ENCODE measurements around the gene TMPRSS11F. TPM values are rescaled to one million over a fixed set of nuclear protein-coding genes. Genes with fewer than 3 reads are reported as not detected.
"Not testable (repeated sequence)": the region's sequence is repeated elsewhere in the genome, so short reads cannot be mapped to it uniquely, and the experiment has no call there.

Gene TMPRSS11F
- total and polyA plus RNA-seq, 2 donors (not counting 1 experiment from before 2014, with no cell fraction given) = not detected

- H3K4me2 ChIP-seq (replicated peaks; ENCODE audit: low read depth, low read length, poor library complexity, severe bottlenecking) = no peak overlapping the region
- no peak for TF ChIP-seq EZH2 (IDR thresholded peaks at IDR 0.05; ENCODE audit: borderline replicate concordance, insufficient read depth, low read depth, low read length, poor library complexity, severe bottlenecking)
- TF ChIP-seq, protein P1, sequence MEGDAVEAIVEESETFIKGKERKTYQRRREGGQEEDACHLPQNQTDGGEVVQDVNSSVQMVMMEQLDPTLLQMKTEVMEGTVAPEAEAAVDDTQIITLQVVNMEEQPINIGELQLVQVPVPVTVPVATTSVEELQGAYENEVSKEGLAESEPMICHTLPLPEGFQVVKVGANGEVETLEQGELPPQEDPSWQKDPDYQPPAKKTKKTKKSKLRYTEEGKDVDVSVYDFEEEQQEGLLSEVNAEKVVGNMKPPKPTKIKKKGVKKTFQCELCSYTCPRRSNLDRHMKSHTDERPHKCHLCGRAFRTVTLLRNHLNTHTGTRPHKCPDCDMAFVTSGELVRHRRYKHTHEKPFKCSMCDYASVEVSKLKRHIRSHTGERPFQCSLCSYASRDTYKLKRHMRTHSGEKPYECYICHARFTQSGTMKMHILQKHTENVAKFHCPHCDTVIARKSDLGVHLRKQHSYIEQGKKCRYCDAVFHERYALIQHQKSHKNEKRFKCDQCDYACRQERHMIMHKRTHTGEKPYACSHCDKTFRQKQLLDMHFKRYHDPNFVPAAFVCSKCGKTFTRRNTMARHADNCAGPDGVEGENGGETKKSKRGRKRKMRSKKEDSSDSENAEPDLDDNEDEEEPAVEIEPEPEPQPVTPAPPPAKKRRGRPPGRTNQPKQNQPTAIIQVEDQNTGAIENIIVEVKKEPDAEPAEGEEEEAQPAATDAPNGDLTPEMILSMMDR (IDR thresholded peaks at IDR 0.05) = no peak
- H3K4me3 ChIP-seq (ENCODE audit: control extremely low read depth in 1 of 5, extremely low read depth in 1 of 5, insufficient read depth in 1 of 5, low read depth in 2 of 5, low read length in 4 of 5) = no peak overlapping the region
- no peaks in the 10 kb centered on the region for H3K4me1 ChIP-seq (ENCODE audit: control insufficient read depth in 2 of 2, insufficient read depth in 2 of 2, low read length in 2 of 2)
- no peak for DNase-seq
- H3K36me3 ChIP-seq (replicated peaks in 1 of 2; ENCODE audit: control extremely low read depth in 1 of 2, control insufficient read depth in 1 of 2, extremely low read depth in 1 of 2, insufficient read depth in 2 of 2, low read length in 1 of 2) = no peaks in the 10 kb centered on the region
- H3K27me3 Mint-ChIP-seq = peaks cover 3% of the 10 kb centered on the region
- no peaks in the 10 kb centered on the region for H4K20me1 ChIP-seq (ENCODE audit: control insufficient read depth, insufficient read depth, low read length, poor library complexity, severe bottlenecking)
- no peaks in the 10 kb centered on the region for H3K9me3 ChIP-seq (ENCODE audit: control extremely low read depth in 1 of 3, control insufficient read depth in 2 of 3, insufficient read depth in 1 of 3, low read length in 2 of 3)
- ATAC-seq (ENCODE audit: low read depth) = no peak
- no peaks in the 10 kb centered on the region for H3K27me3 ChIP-seq (replicated peaks in 1 of 4; ENCODE audit: control extremely low read depth in 1 of 4, control insufficient read depth in 3 of 4, insufficient read depth in 4 of 4, low read length in 3 of 4)
- intact Hi-C loops (cut with micrococcal nuclease) = no loop called here
- WGBS (ENCODE audit: insufficient coverage) = no CpG with 5 or more reads among the region's 1 CpG
- H3K79me2 ChIP-seq (ENCODE audit: control insufficient read depth, insufficient read depth, low read length) = no peaks in the 10 kb centered on the region
- ChIA-PET POLR2A (no interaction called here), CTCF (interaction anchor here (1.7 kb wide), 1 partner anchor 8 kb away, joined by 9 read pairs; no protein-coding TSS in a partner anchor)
- no peak overlapping the region for H3K4me3 Mint-ChIP-seq
- no peaks in the 10 kb centered on the region for H3K4me1 Mint-ChIP-seq
- no peak overlapping the region for H3K9ac ChIP-seq (ENCODE audit: low read length)
- H3K9me3 Mint-ChIP-seq (ENCODE audit: insufficient read depth) = no peaks in the 10 kb centered on the region
- no peak overlapping the region for H2AFZ ChIP-seq (ENCODE audit: insufficient read depth, low read depth, low read length, poor library complexity, severe bottlenecking)
- H3K27ac Mint-ChIP-seq = no peak overlapping the region
- no peak overlapping the region for H3K27ac ChIP-seq (ENCODE audit: low read length in 2 of 2)
These were observed 46.8 kb upstream of the TMPRSS11F start for GRCh38 chr4:68176500-68176899.

DNA sequence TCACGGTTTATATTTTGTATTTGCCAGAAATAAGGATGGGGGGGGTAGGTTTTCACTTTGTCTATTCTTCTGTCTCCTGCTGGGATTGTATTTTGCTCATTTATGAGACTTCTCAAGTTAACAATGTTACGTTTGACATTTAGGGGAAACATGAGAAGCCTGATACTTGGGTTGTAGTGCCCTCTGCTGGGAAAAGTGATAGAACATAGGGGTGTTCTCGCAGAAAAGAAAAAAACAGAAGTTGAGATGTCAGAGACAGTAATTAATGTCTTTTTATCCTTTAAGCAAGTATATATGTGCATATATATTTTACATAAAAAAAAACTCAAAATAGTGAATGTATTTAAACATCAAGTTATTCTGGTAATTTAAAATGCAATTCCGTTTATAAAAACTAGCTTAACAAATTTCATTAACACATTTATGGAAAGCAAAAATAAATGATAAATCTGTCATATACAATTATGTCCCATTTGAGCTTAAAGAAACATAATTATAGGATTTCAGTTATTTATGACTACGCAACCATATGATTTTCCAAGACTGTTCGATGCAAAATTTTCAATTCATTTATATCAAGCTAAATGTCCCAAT, 46.0 kb upstream of the TMPRSS11F start:
- POLR2A ChIA-PET = no interaction called here
- 16% methylated on average over 2 of the region's 6 CpGs for WGBS (ENCODE audit: insufficient coverage)

GRCh38 chr4:68174389-68174788, 44.7 kb upstream of the TMPRSS11F start:
- H3K9me3 ChIP-seq (ENCODE audit: control extremely low read depth in 1 of 3, control insufficient read depth in 2 of 3, insufficient read depth in 1 of 3, low read length in 2 of 3); DNase-seq; H3K27ac Mint-ChIP-seq; H3K4me1 Mint-ChIP-seq; H4K20me1 ChIP-seq (ENCODE audit: control insufficient read depth, insufficient read depth, low read length, poor library complexity, severe bottlenecking); H3K9ac ChIP-seq (ENCODE audit: low read length); POLR2A ChIA-PET; H3K27me3 Mint-ChIP-seq; H2AFZ ChIP-seq (ENCODE audit: insufficient read depth, low read depth, low read length, poor library complexity, severe bottlenecking); H3K4me3 ChIP-seq (ENCODE audit: control extremely low read depth in 1 of 5, extremely low read depth in 1 of 5, insufficient read depth in 1 of 5, low read depth in 2 of 5, low read length in 4 of 5); H3K27me3 ChIP-seq (replicated peaks in 1 of 4; ENCODE audit: control extremely low read depth in 1 of 4, control insufficient read depth in 3 of 4, insufficient read depth in 4 of 4, low read length in 3 of 4); intact Hi-C loops (cut with micrococcal nuclease); ATAC-seq (ENCODE audit: low read depth); H3K27ac ChIP-seq (ENCODE audit: low read length in 2 of 2); H3K36me3 ChIP-seq (replicated peaks in 1 of 2; ENCODE audit: control extremely low read depth in 1 of 2, control insufficient read depth in 1 of 2, extremely low read depth in 1 of 2, insufficient read depth in 2 of 2, low read length in 1 of 2); H3K9me3 Mint-ChIP-seq (ENCODE audit: insufficient read depth); H3K4me3 Mint-ChIP-seq; H3K4me1 ChIP-seq (ENCODE audit: control insufficient read depth in 2 of 2, insufficient read depth in 2 of 2, low read length in 2 of 2); H3K4me2 ChIP-seq (replicated peaks; ENCODE audit: low read depth, low read length, poor library complexity, severe bottlenecking); H3K79me2 ChIP-seq (ENCODE audit: control insufficient read depth, insufficient read depth, low read length): not testable (repeated sequence)
- WGBS (ENCODE audit: insufficient coverage) = 80% methylated on average over 1 of the region's 2 CpGs
- CTCF ChIA-PET = interaction anchor here (1.8 to 2.0 kb wide), 2 partner anchors 10 to 1087 kb away, joined by 4 read pairs; no protein-coding TSS in a partner anchor

More for the DNA sequence above, 46.0 kb upstream of the TMPRSS11F start:
- ATAC-seq (ENCODE audit: low read depth) = peak; percentile 45
- Mint-ChIP-seq H3K9me3 (ENCODE audit: insufficient read depth) (no peaks in the 10 kb centered on the region), H3K4me1 (no peaks in the 10 kb centered on the region), H3K27me3 (peaks cover 3% of the 10 kb centered on the region), H3K4me3 (no peak overlapping the region), H3K27ac (no peak overlapping the region)
- CTCF ChIA-PET = interaction anchor here (0.7 to 2.0 kb wide), 4 partner anchors 9 to 1088 kb away, joined by 4 to 9 read pairs (median 4); no protein-coding TSS in a partner anchor
- Histone ChIP-seq H2AFZ (ENCODE audit: insufficient read depth, low read depth, low read length, poor library complexity, severe bottlenecking) (no peak overlapping the region), H3K4me2 (replicated peaks; ENCODE audit: low read depth, low read length, poor library complexity, severe bottlenecking) (no peak overlapping the region), H3K27me3 (replicated peaks in 1 of 4; ENCODE audit: control extremely low read depth in 1 of 4, control insufficient read depth in 3 of 4, insufficient read depth in 4 of 4, low read length in 3 of 4) (no peaks in the 10 kb centered on the region), H3K27ac (ENCODE audit: low read length in 2 of 2) (no peak overlapping the region), H3K9me3 (ENCODE audit: control extremely low read depth in 1 of 3, control insufficient read depth in 2 of 3, insufficient read depth in 1 of 3, low read length in 2 of 3) (no peaks in the 10 kb centered on the region), H3K9ac (ENCODE audit: low read length) (no peak overlapping the region), H3K4me1 (ENCODE audit: control insufficient read depth in 2 of 2, insufficient read depth in 2 of 2, low read length in 2 of 2) (no peaks in the 10 kb centered on the region), H3K79me2 (ENCODE audit: control insufficient read depth, insufficient read depth, low read length) (no peaks in the 10 kb centered on the region), H3K4me3 (ENCODE audit: control extremely low read depth in 1 of 5, extremely low read depth in 1 of 5, insufficient read depth in 1 of 5, low read depth in 2 of 5, low read length in 4 of 5) (no peak overlapping the region), H4K20me1 (ENCODE audit: control insufficient read depth, insufficient read depth, low read length, poor library complexity, severe bottlenecking) (no peaks in the 10 kb centered on the region), H3K36me3 (replicated peaks in 1 of 2; ENCODE audit: control extremely low read depth in 1 of 2, control insufficient read depth in 1 of 2, extremely low read depth in 1 of 2, insufficient read depth in 2 of 2, low read length in 1 of 2) (no peaks in the 10 kb centered on the region)
- TF ChIP-seq, protein P1 (IDR thresholded peaks at IDR 0.05) = peak; percentile 73
- no peak for TF ChIP-seq EZH2 (IDR thresholded peaks at IDR 0.05; ENCODE audit: borderline replicate concordance, insufficient read depth, low read depth, low read length, poor library complexity, severe bottlenecking)
- peak; percentile 60 for DNase-seq
- intact Hi-C loops (cut with micrococcal nuclease) = no loop called here
